ENCODE data around the gene GATA5. TPM values are rescaled to one million over a fixed set of nuclear protein-coding genes. Genes with fewer than 3 reads are reported as not detected.

Gene GATA5
- total and polyA plus RNA-seq, 2 donors, result 0.05 to 0.07 TPM

DNA sequence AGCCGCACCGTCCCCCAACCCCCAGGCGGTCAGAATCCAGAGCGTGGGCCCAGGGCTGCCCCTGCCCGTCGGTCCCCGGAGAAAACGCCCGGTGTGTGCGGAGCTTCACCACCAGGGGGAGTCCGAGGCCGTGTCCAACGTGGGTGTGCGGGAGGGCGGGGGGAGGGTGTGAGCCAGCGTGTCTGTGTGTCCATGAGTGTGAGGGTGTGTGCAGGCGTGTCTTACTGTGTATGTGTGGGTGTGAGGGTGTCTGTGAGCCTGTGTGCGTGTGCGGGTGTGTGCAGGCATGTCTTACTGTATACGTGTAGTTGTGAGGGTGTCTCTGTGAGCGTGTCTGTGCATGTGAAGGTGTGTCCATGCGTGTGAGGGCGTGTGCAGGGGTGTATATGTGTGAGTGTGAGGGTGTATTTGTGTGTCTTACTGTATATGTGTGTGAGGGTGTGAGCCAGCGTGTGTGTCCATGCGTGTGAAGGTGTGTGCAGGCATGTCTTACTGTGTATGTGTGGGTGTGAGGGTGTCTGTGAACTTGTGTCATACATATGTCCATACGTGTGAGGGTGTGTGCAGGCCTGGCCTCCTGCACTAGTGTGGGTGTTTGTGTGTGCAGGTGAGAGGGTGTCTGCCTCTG is 24.6 kb upstream of the GATA5 start:
- Histone ChIP-seq H3K4me3 (ENCODE audit: low read length in 2 of 2) (no peak overlapping the region), H3K4me1 (ENCODE audit: control insufficient read depth in 2 of 2, insufficient read depth in 2 of 2, low read length in 2 of 2) (no peaks in the 10 kb centered on the region), H3K27me3 (ENCODE audit: control insufficient read depth in 2 of 2, insufficient read depth in 1 of 2, low read length in 1 of 2) (peaks cover 0 to 18% of the 10 kb centered on the region in 2 donors), H3K27ac (ENCODE audit: low read depth in 1 of 2, low read length in 1 of 2) (no peak overlapping the region), H3K9me3 (ENCODE audit: control insufficient read depth in 2 of 2, insufficient read depth in 1 of 2, low read length in 1 of 2) (peaks cover 0 to 1% of the 10 kb centered on the region in 2 donors), H3K36me3 (ENCODE audit: control insufficient read depth in 2 of 2, insufficient read depth in 2 of 2, low read length in 1 of 2) (no peaks in the 10 kb centered on the region)
- 31% methylated on average over 26 of the region's 26 CpGs for whole genome bisulfite sequencing
- DNase-seq (ENCODE audit: low read depth in 6 of 9, low spot score in 9 of 9), result peak in 7 of 9 donors; percentile 40 to 83 (median 62)

DNA sequence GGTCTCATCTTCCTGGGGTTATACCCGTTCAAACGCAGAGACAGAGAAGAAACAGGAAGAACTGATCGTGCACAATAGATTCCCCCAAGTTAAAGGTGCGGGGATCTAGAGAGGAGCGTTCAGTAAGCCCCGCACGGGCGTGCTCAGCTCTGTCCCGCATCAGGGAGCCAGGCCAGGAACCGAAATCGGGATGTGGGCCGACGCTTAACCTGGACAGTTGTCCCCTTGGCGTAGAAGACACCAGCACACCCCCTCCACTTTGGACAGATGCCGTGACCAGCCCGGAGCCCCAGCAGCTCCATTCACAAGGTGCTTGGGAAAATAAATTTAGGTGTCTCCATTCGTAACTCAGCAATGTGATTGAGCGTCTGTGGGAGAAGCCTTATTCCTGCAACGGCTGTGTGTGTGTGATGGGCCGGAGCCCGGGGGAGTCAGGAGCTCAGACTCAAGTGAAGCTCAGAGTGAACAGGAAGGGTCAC is 24.0 kb upstream of the GATA5 start:
- DNase-seq (ENCODE audit: low read depth in 6 of 9, low spot score in 9 of 9), result no peak
- Histone ChIP-seq H3K36me3 (ENCODE audit: control insufficient read depth in 2 of 2, insufficient read depth in 2 of 2, low read length in 1 of 2) (no peaks in the 10 kb centered on the region), H3K27ac (ENCODE audit: low read depth in 1 of 2, low read length in 1 of 2) (no peak overlapping the region), H3K4me3 (ENCODE audit: low read length in 2 of 2) (no peak overlapping the region), H3K27me3 (ENCODE audit: control insufficient read depth in 2 of 2, insufficient read depth in 1 of 2, low read length in 1 of 2) (peaks cover 0 to 18% of the 10 kb centered on the region in 2 donors), H3K9me3 (ENCODE audit: control insufficient read depth in 2 of 2, insufficient read depth in 1 of 2, low read length in 1 of 2) (peaks cover 0 to 1% of the 10 kb centered on the region in 2 donors), H3K4me1 (ENCODE audit: control insufficient read depth in 2 of 2, insufficient read depth in 2 of 2, low read length in 2 of 2) (peaks cover 2 to 3% of the 10 kb centered on the region in 2 donors)
- 71% methylated on average over 21 of the region's 21 CpGs for WGBS

DNA sequence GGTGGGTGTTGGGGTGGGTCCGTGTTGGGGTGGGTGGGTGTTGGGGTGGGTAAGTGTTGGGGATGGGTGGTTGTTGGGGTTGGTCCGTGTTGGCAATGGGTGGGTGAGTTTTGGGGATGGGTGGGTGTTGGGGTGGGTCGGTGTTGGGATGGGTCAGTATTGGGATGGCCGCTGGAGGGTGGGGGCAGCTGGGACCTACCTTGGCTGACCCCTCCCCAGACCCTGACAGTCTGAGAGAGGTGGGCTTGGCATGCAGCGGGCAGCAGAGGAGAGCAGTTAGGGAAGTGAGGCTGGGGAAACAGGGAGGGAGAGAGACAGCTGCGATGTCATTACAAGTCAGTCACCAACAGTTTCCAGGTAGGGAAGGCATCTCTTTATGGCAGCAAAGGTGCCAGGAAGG is 23.1 kb upstream of the GATA5 start:
- Histone ChIP-seq H3K4me3 (ENCODE audit: low read length in 2 of 2) (no peak overlapping the region), H3K36me3 (ENCODE audit: control insufficient read depth in 2 of 2, insufficient read depth in 2 of 2, low read length in 1 of 2) (no peaks in the 10 kb centered on the region), H3K27ac (ENCODE audit: low read depth in 1 of 2, low read length in 1 of 2) (no peak overlapping the region), H3K27me3 (ENCODE audit: control insufficient read depth in 2 of 2, insufficient read depth in 1 of 2, low read length in 1 of 2) (peaks cover 0 to 18% of the 10 kb centered on the region in 2 donors), H3K9me3 (ENCODE audit: control insufficient read depth in 2 of 2, insufficient read depth in 1 of 2, low read length in 1 of 2) (peaks cover 0 to 1% of the 10 kb centered on the region in 2 donors), H3K4me1 (ENCODE audit: control insufficient read depth in 2 of 2, insufficient read depth in 2 of 2, low read length in 2 of 2) (peaks cover 6 to 8% of the 10 kb centered on the region in 2 donors)
- no peak for DNase-seq (ENCODE audit: low read depth in 6 of 9, low spot score in 9 of 9)
- WGBS, result 98% methylated on average over 5 of the region's 6 CpGs

DNA sequence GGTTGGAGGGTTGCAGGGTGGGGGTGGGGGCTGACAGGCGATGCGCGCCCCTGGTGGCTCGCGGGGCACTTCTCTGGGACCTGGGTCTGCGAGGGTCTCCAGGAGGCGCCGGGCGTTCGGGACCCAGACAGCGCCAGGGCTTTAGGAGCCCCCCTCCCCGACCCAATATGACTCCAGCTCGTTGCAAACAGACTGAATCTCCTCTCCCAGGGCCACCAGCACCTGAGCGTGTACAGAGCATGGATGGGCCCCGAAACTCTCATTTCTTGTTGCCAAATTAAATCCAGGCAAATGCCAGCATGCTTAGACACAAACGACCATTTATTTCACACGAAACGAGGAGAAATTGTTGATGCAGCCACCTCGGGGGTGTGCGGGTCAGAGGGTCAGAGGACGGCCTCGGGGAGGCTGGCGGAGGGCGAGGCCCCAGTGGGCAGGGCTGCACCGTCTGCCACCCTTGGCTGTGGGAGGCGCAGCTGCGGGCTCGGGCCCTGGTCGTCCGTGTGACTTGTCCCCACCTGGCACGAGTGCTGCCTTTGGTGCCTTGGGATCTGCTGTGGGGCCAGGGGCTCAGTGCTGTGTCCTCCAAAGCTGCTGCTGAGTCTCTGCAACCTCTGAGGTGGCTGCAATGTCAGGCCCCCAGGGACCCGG is 20.9 kb upstream of the GATA5 start:
- Histone ChIP-seq H3K4me3 (ENCODE audit: low read length in 2 of 2) (no peak overlapping the region), H3K27me3 (ENCODE audit: control insufficient read depth in 2 of 2, insufficient read depth in 1 of 2, low read length in 1 of 2) (peaks cover 0 to 16% of the 10 kb centered on the region in 2 donors), H3K27ac (ENCODE audit: low read depth in 1 of 2, low read length in 1 of 2) (no peak overlapping the region), H3K36me3 (ENCODE audit: control insufficient read depth in 2 of 2, insufficient read depth in 2 of 2, low read length in 1 of 2) (no peaks in the 10 kb centered on the region), H3K9me3 (ENCODE audit: control insufficient read depth in 2 of 2, insufficient read depth in 1 of 2, low read length in 1 of 2) (no peaks in the 10 kb centered on the region), H3K4me1 (ENCODE audit: control insufficient read depth in 2 of 2, insufficient read depth in 2 of 2, low read length in 2 of 2) (peaks cover 6 to 8% of the 10 kb centered on the region in 2 donors)
- WGBS, result 43% methylated on average over 32 of the region's 32 CpGs
- DNase-seq (ENCODE audit: low read depth in 6 of 9, low spot score in 9 of 9), result peak in 4 of 9 donors; percentile 17 to 56 (median 30)

DNA sequence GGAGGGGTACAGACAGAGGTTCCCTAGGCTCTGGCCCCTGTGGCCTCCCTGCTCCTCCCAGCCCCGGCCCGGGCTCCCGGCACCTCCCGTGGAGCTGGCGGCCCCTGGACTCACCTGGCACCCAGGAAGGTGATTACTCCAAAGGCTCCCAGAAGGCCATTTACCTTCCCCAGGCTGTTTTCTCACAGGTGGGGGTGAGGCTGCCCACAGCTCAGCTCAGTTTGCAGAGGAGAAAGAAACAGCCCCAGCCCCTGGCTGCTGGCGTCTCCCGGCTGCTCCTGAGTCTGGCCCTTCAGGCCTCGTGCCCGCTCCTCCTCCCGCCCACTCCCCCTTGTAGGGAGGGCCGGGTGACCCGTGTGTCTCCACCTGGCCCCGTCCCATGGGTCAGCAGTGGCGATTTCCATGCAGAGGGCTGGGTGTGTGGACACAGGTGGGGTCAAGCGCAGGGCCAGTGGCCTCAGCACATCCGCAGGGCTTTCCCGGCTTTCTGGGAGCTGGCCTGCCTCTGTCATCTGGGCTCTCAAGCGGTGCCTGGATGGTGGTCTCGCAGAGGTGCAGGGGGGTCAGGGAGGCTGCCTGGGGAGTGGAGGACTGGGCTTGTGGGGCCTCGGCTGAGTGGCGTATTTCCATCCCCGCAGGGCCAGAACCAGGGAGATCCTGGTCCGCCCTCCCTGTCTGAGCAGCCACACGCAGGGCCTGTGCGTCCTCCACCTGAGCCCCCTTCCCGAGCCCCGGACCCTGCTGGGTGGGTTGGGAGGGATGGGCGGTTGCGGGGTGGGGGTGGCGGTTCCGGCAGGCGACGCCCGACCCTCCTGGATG is 20.2 kb upstream of the GATA5 start:
- DNase-seq (ENCODE audit: low read depth in 6 of 9, low spot score in 9 of 9), result no peak
- peaks cover 0 to 16% of the 10 kb centered on the region in 2 donors for H3K27me3 ChIP-seq (ENCODE audit: control insufficient read depth in 2 of 2, insufficient read depth in 1 of 2, low read length in 1 of 2)
- H3K4me3 ChIP-seq (ENCODE audit: low read length in 2 of 2), result no peak overlapping the region
- H3K27ac ChIP-seq (ENCODE audit: low read depth in 1 of 2, low read length in 1 of 2), result no peak overlapping the region
- H3K36me3 ChIP-seq (ENCODE audit: control insufficient read depth in 2 of 2, insufficient read depth in 2 of 2, low read length in 1 of 2), result no peaks in the 10 kb centered on the region
- 59% methylated on average over 34 of the region's 34 CpGs for WGBS
- no peaks in the 10 kb centered on the region for H3K9me3 ChIP-seq (ENCODE audit: control insufficient read depth in 2 of 2, insufficient read depth in 1 of 2, low read length in 1 of 2)
- H3K4me1 ChIP-seq (ENCODE audit: control insufficient read depth in 2 of 2, insufficient read depth in 2 of 2, low read length in 2 of 2), result peaks cover 6 to 8% of the 10 kb centered on the region in 2 donors

DNA sequence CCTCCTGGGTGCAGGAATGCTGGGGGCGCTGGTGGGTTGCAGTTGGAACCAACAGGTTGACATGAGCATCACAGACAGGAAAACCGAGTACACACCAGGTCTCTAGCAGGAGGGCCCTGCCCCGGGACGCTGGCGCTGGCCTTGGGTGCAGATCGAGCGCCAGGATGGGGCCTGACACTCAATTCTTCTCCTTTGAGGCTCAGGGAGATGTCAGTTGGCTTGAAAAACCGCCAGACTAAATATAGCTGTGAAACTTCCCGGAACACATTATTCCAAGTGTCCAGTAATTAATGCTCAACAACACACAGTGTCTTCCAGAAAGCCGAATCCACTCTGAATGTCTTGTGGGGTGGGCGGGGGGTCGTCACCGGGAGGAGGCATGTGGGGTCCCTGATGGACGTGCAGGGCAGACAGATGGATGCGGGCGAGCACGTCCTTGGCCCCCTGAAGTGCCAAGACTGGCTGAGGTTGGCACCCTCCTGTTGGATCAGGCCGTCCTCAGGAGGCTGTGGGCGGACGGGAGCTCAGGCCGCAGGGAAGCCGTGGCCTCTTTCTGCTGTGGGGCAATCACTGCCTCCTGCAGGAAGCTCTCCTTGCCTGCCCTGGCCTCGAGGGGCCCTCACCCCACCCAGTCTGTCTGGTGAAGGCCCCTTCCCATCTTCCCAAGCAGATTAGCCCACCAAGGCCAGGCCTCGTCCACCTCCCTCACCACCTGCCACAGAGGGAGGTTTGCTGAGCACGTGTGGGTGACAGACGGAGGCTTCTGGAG is 19.4 kb upstream of the GATA5 start:
- H3K36me3 ChIP-seq (ENCODE audit: control insufficient read depth in 2 of 2, insufficient read depth in 2 of 2, low read length in 1 of 2), result no peaks in the 10 kb centered on the region
- H3K27me3 ChIP-seq (ENCODE audit: control insufficient read depth in 2 of 2, insufficient read depth in 1 of 2, low read length in 1 of 2), result peaks cover 0 to 16% of the 10 kb centered on the region in 2 donors
- peak overlapping the region in 1 of 2 donors; percentile 58 for H3K27ac ChIP-seq (ENCODE audit: low read depth in 1 of 2, low read length in 1 of 2)
- WGBS, result 91% methylated on average over 26 of the region's 26 CpGs
- peaks cover 6 to 8% of the 10 kb centered on the region in 2 donors for H3K4me1 ChIP-seq (ENCODE audit: control insufficient read depth in 2 of 2, insufficient read depth in 2 of 2, low read length in 2 of 2)
- no peak for DNase-seq (ENCODE audit: low read depth in 6 of 9, low spot score in 9 of 9)
- H3K4me3 ChIP-seq (ENCODE audit: low read length in 2 of 2), result no peak overlapping the region
- H3K9me3 ChIP-seq (ENCODE audit: control insufficient read depth in 2 of 2, insufficient read depth in 1 of 2, low read length in 1 of 2), result no peaks in the 10 kb centered on the region

DNA sequence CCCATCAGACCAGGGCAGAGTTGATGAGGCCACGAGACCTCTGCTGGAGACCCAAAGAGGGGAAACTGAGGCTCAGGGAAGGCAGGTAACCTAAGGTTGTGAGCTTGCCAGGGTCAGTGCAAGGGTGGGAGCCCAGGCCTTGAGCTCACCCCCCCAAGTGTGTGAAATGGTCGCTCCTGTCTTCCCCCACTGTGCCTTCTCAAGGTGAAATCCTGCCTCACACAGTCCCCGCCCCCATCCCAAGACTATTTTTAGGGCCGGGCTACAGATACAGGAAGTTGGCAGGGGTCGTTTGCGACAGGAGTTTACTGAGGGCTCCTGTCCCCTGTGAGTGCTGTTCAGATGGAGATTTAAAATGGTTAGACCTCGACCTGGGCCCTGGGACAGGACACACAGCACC is 18.7 kb upstream of the GATA5 start:
- 19% methylated on average over 7 of the region's 7 CpGs for WGBS
- DNase-seq (ENCODE audit: low read depth in 6 of 9, low spot score in 9 of 9), result peak in 3 of 9 donors; percentile 24 to 27 (median 26)
- Histone ChIP-seq H3K27ac (ENCODE audit: low read depth in 1 of 2, low read length in 1 of 2) (peak overlapping the region in 1 of 2 donors; percentile 36), H3K9me3 (ENCODE audit: control insufficient read depth in 2 of 2, insufficient read depth in 1 of 2, low read length in 1 of 2) (no peaks in the 10 kb centered on the region), H3K4me3 (ENCODE audit: low read length in 2 of 2) (no peak overlapping the region), H3K36me3 (ENCODE audit: control insufficient read depth in 2 of 2, insufficient read depth in 2 of 2, low read length in 1 of 2) (no peaks in the 10 kb centered on the region), H3K27me3 (ENCODE audit: control insufficient read depth in 2 of 2, insufficient read depth in 1 of 2, low read length in 1 of 2) (peaks cover 0 to 16% of the 10 kb centered on the region in 2 donors), H3K4me1 (ENCODE audit: control insufficient read depth in 2 of 2, insufficient read depth in 2 of 2, low read length in 2 of 2) (peaks cover 6 to 8% of the 10 kb centered on the region in 2 donors)

DNA sequence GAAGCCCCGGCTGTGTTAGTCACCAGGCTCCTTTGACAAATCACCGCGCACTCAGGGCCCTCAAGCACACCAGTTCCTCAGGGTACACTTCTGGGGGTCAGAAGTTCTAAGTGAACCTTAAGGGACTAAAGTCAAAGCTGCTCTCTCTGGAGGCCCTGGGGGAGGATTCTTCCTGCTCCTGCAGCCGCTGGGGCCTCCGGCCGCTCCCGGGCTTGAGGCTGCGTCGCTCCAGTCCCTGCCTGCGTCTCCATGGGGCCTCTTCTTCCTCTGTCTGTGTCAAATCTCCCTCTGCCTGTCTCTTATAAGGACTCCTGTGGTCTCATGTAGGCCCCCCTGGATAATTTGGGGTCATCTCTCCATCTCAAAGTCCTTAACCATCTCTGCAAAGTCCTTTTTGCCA is 18.1 kb upstream of the GATA5 start:
- H3K4me1 ChIP-seq (ENCODE audit: control insufficient read depth in 2 of 2, insufficient read depth in 2 of 2, low read length in 2 of 2), result peaks cover 6 to 8% of the 10 kb centered on the region in 2 donors
- 99% methylated on average over 10 of the region's 10 CpGs for WGBS
- no peaks in the 10 kb centered on the region for H3K36me3 ChIP-seq (ENCODE audit: control insufficient read depth in 2 of 2, insufficient read depth in 2 of 2, low read length in 1 of 2)
- H3K27ac ChIP-seq (ENCODE audit: low read depth in 1 of 2, low read length in 1 of 2), result no peak overlapping the region
- DNase-seq (ENCODE audit: low read depth in 6 of 9, low spot score in 9 of 9), result no peak
- no peak overlapping the region for H3K4me3 ChIP-seq (ENCODE audit: low read length in 2 of 2)
- peaks cover 0 to 19% of the 10 kb centered on the region in 2 donors for H3K27me3 ChIP-seq (ENCODE audit: control insufficient read depth in 2 of 2, insufficient read depth in 1 of 2, low read length in 1 of 2)
- H3K9me3 ChIP-seq (ENCODE audit: control insufficient read depth in 2 of 2, insufficient read depth in 1 of 2, low read length in 1 of 2), result no peaks in the 10 kb centered on the region
